Liver (tissue), 9 donors: ENCODE measurements around the gene EVI2A. TPM values are rescaled to one million over a fixed set of nuclear protein-coding genes. Genes with fewer than 3 reads are reported as not detected.

Experiments used
- DNase-seq: peaks from one replicate; pipeline ENCODE4 v3.0.0-alpha.2; 2017; ENCODE audit warnings: low spot score
- H3K27ac ChIP-seq, 2 donors: one replicate each; pipeline ENCODE4 v1.7.0; 2013; ENCODE audit warnings: inconsistent platforms in 2 of 2, low read length in 2 of 2, control low read depth in 1 of 2, low read depth in 1 of 2, mild to moderate bottlenecking in 1 of 2
- H3K27me3 ChIP-seq, 4 donors: one replicate each; pipeline versions ENCODE4 v1.6.1 to v1.7.0; 2013; ENCODE audit warnings: low read length in 3 of 4, inconsistent platforms in 1 of 4, mild to moderate bottlenecking in 1 of 4, moderate library complexity in 1 of 4; ENCODE audit not compliant: control insufficient read depth in 4 of 4, insufficient read depth in 4 of 4
- H3K36me3 ChIP-seq, 4 donors: one replicate each; pipeline versions ENCODE4 v1.6.1 to v1.7.0; 2013; ENCODE audit warnings: low read length in 3 of 4, mild to moderate bottlenecking in 3 of 4, low read depth in 1 of 4, moderate library complexity in 1 of 4; ENCODE audit not compliant: control insufficient read depth in 4 of 4, insufficient read depth in 3 of 4
- H3K4me1 ChIP-seq, 4 donors: one replicate each; pipeline versions ENCODE4 v1.6.1 to v1.7.0; 2013; ENCODE audit warnings: low read length in 3 of 4, mild to moderate bottlenecking in 3 of 4, moderate library complexity in 1 of 4; ENCODE audit not compliant: control insufficient read depth in 4 of 4, insufficient read depth in 4 of 4
- H3K4me3 ChIP-seq, 3 donors: one replicate each; pipeline versions ENCODE4 v1.6.1 to v1.7.0; 2013; ENCODE audit warnings: low read length in 3 of 3, control low read depth in 1 of 3, low read depth in 1 of 3, mild to moderate bottlenecking in 1 of 3
- H3K9ac ChIP-seq, 2 donors: one replicate each; pipeline ENCODE4 v1.7.0; 2013; ENCODE audit warnings: low read length in 2 of 2, mild to moderate bottlenecking in 2 of 2, moderate library complexity in 2 of 2, control low read depth in 1 of 2, low read depth in 1 of 2
- H3K9me3 ChIP-seq, 4 donors: one replicate each; pipeline versions ENCODE4 v1.6.1 to v1.7.0; 2013; ENCODE audit warnings: low read length in 3 of 4; ENCODE audit not compliant: control insufficient read depth in 4 of 4
- ATF3 ChIP-seq: IDR thresholded peaks from 2 replicates; pipeline ENCODE4 v1.6.1; 2016; ENCODE audit warnings: antibody characterized with exemption
- EGR1 ChIP-seq, 2 donors: IDR thresholded peaks; 2 replicates each; pipeline ENCODE4 v1.6.1; 2016 to 2018; ENCODE audit warnings: antibody characterized with exemption in 2 of 2, low read depth in 2 of 2
- FOXA2 ChIP-seq: IDR thresholded peaks from 2 replicates; pipeline ENCODE4 v1.6.1; 2016; ENCODE audit warnings: antibody characterized with exemption
- GABPA ChIP-seq, 2 donors: IDR thresholded peaks in 1 of 2; conservative IDR thresholded peaks in 1 of 2; 2 replicates each; pipeline ENCODE4 v1.6.1; 2016; ENCODE audit warnings: antibody characterized with exemption in 2 of 2, mild to moderate bottlenecking in 1 of 2, moderate library complexity in 1 of 2
- HNF4A ChIP-seq, 2 donors: conservative IDR thresholded peaks; 2 replicates each; pipeline ENCODE4 v1.6.1; 2016; ENCODE audit warnings: antibody characterized with exemption in 2 of 2, mild to moderate bottlenecking in 2 of 2
- HNF4G ChIP-seq: IDR thresholded peaks from 2 replicates; pipeline ENCODE4 v1.6.1; 2016; ENCODE audit warnings: antibody characterized with exemption
- JUND ChIP-seq, 2 donors: IDR thresholded peaks; 2 replicates each; pipeline ENCODE4 v1.6.1; 2016; ENCODE audit warnings: antibody characterized with exemption in 2 of 2
- MAX ChIP-seq: IDR thresholded peaks from 2 replicates; pipeline ENCODE4 v1.6.1; 2016; ENCODE audit warnings: antibody characterized with exemption
- NR2F2 ChIP-seq: IDR thresholded peaks from 2 replicates; pipeline ENCODE4 v1.6.1; 2016; ENCODE audit warnings: antibody characterized with exemption
- RAD21 ChIP-seq, 2 donors: IDR thresholded peaks; 2 replicates each; pipeline ENCODE4 v1.6.1; 2016; ENCODE audit warnings: antibody characterized with exemption in 2 of 2, mild to moderate bottlenecking in 2 of 2
- RXRA ChIP-seq, 2 donors: IDR thresholded peaks; 2 replicates each; pipeline ENCODE4 v1.6.1; 2017 to 2018; ENCODE audit warnings: antibody characterized with exemption in 2 of 2, mild to moderate bottlenecking in 1 of 2
- SP1 ChIP-seq: IDR thresholded peaks from 2 replicates; pipeline ENCODE4 v1.6.1; 2018; ENCODE audit warnings: antibody characterized with exemption, mild to moderate bottlenecking
- TAF1 ChIP-seq: conservative IDR thresholded peaks from 2 replicates; pipeline ENCODE4 v1.6.1; 2016; ENCODE audit warnings: antibody characterized with exemption, mild to moderate bottlenecking
- YY1 ChIP-seq: IDR thresholded peaks from 2 replicates; pipeline ENCODE4 v1.6.1; 2016; ENCODE audit warnings: antibody characterized with exemption, mild to moderate bottlenecking
- ZBTB33 ChIP-seq: IDR thresholded peaks from 2 replicates; pipeline ENCODE4 v1.6.1; 2016; ENCODE audit warnings: antibody characterized with exemption
- WGBS: extraction: QIAGEN DNeasy Blood & Tissue Kit; methylation state at CpG from one replicate; pipeline ENCODE4 v1.1.7; 2013; 5-methylcytosine and 5-hydroxymethylcytosine counted together
- polyA plus RNA-seq, 2 donors: library from polyadenylated mRNA; stranded (reverse) in 1 of 2; unstranded in 1 of 2; fragments of 200-250 nt in 1 of 2; fragments of >200 nt in 1 of 2; fragmentation: Nextera tagmentation in 1 of 2; extraction: Ambion mirVana in 1 of 2; gene quantifications; one replicate each; pipeline versions ENCODE4 v1.2.1 to v1.2.3, GENCODE V29; 2013 to 2015
- total RNA-seq, 2 donors: library from RNA; depleted of rRNA; stranded (reverse); fragments of >200 nt; gene quantifications; one replicate each; pipeline ENCODE4 v1.2.3, GENCODE V29; 2014
- TF ChIP-seq, protein P1 (sequence below): fragments of 150-350 bp; IDR thresholded peaks from 2 replicates; pipeline ENCODE4 v1.5.1; 2017; ENCODE audit warnings: improper control_type of control experiment, low read depth, low read length; ENCODE audit not compliant: missing input control
- TF ChIP-seq, protein P2 (sequence below): IDR thresholded peaks from 2 replicates; pipeline ENCODE4 v1.6.1; 2016; ENCODE audit warnings: antibody characterized with exemption, mild to moderate bottlenecking
- donor health status: healthy.
- donor health status: healthy.
- donor health status: healthy.
- donor health status: healthy.
- donor health status: healthy.

The EVI2A gene
- total and polyA plus RNA-seq, 4 donors = 1.1 to 2.8 (median 2.0) TPM

GRCh38 chr17:31275116-31275515 lies 46.3 kb downstream of the EVI2A start:
- DNase-seq = no peak
- H3K27me3 ChIP-seq = no peaks in the 10 kb centered on the region
- H3K9me3 ChIP-seq = no peaks in the 10 kb centered on the region
- H3K9ac ChIP-seq = no peak overlapping the region
- no peak overlapping the region for H3K4me3 ChIP-seq
- H3K36me3 ChIP-seq = peaks cover 0 to 10% (median 7%) of the 10 kb centered on the region in 4 donors
- WGBS = 100% methylated on average over 1 of the region's 1 CpG
- TF ChIP-seq YY1 (no peak), SP1 (no peak), JUND (IDR thresholded peaks at IDR 0.05) (no peak), HNF4G (no peak), FOXA2 (no peak), EGR1 (IDR thresholded peaks at IDR 0.05; ENCODE audit: low read depth in 2 of 2) (no peak), ZBTB33 (no peak), TAF1 (no peak), RAD21 (IDR thresholded peaks at IDR 0.05) (no peak), HNF4A (conservative IDR thresholded peaks at IDR 0.05) (no peak), ATF3 (no peak), NR2F2 (no peak), MAX (no peak), GABPA (IDR thresholded peaks at IDR 0.05 in 1 of 2, conservative IDR thresholded peaks at IDR 0.05 in 1 of 2) (no peak), RXRA (IDR thresholded peaks at IDR 0.05) (no peak)
- TF ChIP-seq, protein P1, sequence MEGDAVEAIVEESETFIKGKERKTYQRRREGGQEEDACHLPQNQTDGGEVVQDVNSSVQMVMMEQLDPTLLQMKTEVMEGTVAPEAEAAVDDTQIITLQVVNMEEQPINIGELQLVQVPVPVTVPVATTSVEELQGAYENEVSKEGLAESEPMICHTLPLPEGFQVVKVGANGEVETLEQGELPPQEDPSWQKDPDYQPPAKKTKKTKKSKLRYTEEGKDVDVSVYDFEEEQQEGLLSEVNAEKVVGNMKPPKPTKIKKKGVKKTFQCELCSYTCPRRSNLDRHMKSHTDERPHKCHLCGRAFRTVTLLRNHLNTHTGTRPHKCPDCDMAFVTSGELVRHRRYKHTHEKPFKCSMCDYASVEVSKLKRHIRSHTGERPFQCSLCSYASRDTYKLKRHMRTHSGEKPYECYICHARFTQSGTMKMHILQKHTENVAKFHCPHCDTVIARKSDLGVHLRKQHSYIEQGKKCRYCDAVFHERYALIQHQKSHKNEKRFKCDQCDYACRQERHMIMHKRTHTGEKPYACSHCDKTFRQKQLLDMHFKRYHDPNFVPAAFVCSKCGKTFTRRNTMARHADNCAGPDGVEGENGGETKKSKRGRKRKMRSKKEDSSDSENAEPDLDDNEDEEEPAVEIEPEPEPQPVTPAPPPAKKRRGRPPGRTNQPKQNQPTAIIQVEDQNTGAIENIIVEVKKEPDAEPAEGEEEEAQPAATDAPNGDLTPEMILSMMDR = no peak
- TF ChIP-seq, protein P2, sequence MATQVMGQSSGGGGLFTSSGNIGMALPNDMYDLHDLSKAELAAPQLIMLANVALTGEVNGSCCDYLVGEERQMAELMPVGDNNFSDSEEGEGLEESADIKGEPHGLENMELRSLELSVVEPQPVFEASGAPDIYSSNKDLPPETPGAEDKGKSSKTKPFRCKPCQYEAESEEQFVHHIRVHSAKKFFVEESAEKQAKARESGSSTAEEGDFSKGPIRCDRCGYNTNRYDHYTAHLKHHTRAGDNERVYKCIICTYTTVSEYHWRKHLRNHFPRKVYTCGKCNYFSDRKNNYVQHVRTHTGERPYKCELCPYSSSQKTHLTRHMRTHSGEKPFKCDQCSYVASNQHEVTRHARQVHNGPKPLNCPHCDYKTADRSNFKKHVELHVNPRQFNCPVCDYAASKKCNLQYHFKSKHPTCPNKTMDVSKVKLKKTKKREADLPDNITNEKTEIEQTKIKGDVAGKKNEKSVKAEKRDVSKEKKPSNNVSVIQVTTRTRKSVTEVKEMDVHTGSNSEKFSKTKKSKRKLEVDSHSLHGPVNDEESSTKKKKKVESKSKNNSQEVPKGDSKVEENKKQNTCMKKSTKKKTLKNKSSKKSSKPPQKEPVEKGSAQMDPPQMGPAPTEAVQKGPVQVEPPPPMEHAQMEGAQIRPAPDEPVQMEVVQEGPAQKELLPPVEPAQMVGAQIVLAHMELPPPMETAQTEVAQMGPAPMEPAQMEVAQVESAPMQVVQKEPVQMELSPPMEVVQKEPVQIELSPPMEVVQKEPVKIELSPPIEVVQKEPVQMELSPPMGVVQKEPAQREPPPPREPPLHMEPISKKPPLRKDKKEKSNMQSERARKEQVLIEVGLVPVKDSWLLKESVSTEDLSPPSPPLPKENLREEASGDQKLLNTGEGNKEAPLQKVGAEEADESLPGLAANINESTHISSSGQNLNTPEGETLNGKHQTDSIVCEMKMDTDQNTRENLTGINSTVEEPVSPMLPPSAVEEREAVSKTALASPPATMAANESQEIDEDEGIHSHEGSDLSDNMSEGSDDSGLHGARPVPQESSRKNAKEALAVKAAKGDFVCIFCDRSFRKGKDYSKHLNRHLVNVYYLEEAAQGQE = no peak
- H3K4me1 ChIP-seq = peaks cover 0 to 11% (median 2%) of the 10 kb centered on the region in 4 donors
- no peak overlapping the region for H3K27ac ChIP-seq
